ENCODE results near the gene ZNF76. TPM values are rescaled to one million over a fixed set of nuclear protein-coding genes. Genes with fewer than 3 reads are reported as not detected.

The ZNF76 gene
- total and polyA plus RNA-seq, 2 of the 13 experiments (the other 11 are each of a cell fraction or from before 2014, with no cell fraction given) = 13.2 to 26.4 TPM

DNA sequence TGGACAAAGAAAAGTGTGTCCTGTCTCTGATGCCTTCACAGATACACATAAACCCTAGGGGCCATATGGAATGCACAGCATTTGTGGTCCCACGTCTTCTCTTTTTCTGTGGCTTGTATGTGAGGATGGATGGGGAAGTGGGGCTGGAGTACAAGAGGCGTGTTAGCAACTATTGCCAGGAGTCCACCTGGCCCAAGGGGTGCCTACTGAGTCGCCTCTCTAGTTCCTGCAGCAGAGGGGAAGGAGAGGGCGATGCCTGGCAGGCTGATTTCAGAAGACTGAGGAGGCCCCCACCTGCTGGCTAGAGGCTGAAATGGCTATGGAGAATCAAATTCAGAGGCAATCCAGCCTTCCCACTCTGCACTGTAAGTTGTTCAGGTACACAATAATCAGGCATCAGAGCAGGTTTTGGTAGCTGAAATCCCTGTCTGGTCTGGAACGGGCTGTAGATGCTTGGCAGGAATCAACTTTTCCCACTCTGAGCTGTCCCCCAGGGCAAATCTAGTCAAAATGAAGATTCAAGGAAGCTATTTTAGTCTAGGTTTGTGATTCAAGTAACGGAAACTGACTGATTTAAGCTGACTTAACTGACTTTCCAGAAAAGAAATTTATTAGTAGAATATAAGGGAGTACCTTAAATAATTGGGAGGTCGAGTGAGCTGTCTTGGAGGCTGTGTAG is 68.0 kb downstream of the ZNF76 start (continued):
- peak; percentile 30; the same call in 1 of the 2 replicates for TF ChIP-seq MED1 (CRISPR knock-in tag; IDR thresholded peaks at IDR 0.05)
- TF ChIP-seq PAXIP1 (CRISPR knock-in tag; conservative IDR thresholded peaks at IDR 0.05) = no peak
- TF ChIP-seq ETV5 (CRISPR knock-in tag; IDR thresholded peaks at IDR 0.05; ENCODE audit: borderline replicate concordance) = no peak
- TF ChIP-seq ZNF407 (CRISPR knock-in tag; IDR thresholded peaks at IDR 0.05; ENCODE audit: not compliant biosample characterization) = no peak
- TF ChIP-seq, protein P1, sequence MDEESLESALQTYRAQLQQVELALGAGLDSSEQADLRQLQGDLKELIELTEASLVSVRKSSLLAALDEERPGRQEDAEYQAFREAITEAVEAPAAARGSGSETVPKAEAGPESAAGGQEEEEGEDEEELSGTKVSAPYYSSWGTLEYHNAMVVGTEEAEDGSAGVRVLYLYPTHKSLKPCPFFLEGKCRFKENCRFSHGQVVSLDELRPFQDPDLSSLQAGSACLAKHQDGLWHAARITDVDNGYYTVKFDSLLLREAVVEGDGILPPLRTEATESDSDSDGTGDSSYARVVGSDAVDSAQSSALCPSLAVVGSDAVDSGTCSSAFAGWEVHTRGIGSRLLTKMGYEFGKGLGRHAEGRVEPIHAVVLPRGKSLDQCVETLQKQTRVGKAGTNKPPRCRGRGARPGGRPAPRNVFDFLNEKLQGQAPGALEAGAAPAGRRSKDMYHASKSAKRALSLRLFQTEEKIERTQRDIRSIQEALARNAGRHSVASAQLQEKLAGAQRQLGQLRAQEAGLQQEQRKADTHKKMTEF (CRISPR knock-in tag; IDR thresholded peaks at IDR 0.05) = no peak
- TF ChIP-seq FOXK2 (IDR thresholded peaks at IDR 0.05) = no peak
- no peak for TF ChIP-seq ZNF441 (CRISPR knock-in tag; IDR thresholded peaks at IDR 0.05; ENCODE audit: borderline replicate concordance)
- TF ChIP-seq SKI (IDR thresholded peaks at IDR 0.05; ENCODE audit: partially characterized antibody) = no peak
- no peak for TF ChIP-seq TP53 (CRISPR knock-in tag; conservative IDR thresholded peaks at IDR 0.05)
- no peak for TF ChIP-seq ZMYM4 (CRISPR knock-in tag; IDR thresholded peaks at IDR 0.05)
- no peak for TF ChIP-seq GFI1 (CRISPR knock-in tag; IDR thresholded peaks at IDR 0.05; ENCODE audit: borderline replicate concordance)
- TF ChIP-seq ZNF709 (CRISPR knock-in tag; IDR thresholded peaks at IDR 0.05) = no peak
- no peak for TF ChIP-seq NFATC3 (CRISPR knock-in tag; IDR thresholded peaks at IDR 0.05)
- TF ChIP-seq CBX5 (CRISPR knock-in tag; IDR thresholded peaks at IDR 0.05; ENCODE audit: borderline replicate concordance) = no peak; the same call in 1 of the 2 replicates
- TF ChIP-seq ZKSCAN8 (CRISPR knock-in tag; IDR thresholded peaks at IDR 0.05; ENCODE audit: borderline replicate concordance) = no peak; the same call in 1 of the 2 replicates
- TF ChIP-seq ZNF296 (CRISPR knock-in tag; conservative IDR thresholded peaks at IDR 0.05) = no peak
- TF ChIP-seq ISL2 (CRISPR knock-in tag; IDR thresholded peaks at IDR 0.05) = 0 out of 2 replicates have a peak, but pooled peaks have one; percentile 27
- no peak for TF ChIP-seq ELF1 (CRISPR knock-in tag; IDR thresholded peaks at IDR 0.05)
